Measurements from ENCODE around the gene NFIC.
"Not testable (repeated sequence)": the region's sequence is repeated elsewhere in the genome, so short reads cannot be mapped to it uniquely, and the experiment has no call there.

Gene NFIC

GRCh38 chr19:3496392-3497273 is 130.2 kb downstream of the NFIC start:
- DNase-seq = no peak

GRCh38 chr19:3497757-3498520 is 131.6 kb downstream of the NFIC start:
- DNase-seq = no peak

GRCh38 chr19:3499738-3500428 is 133.5 kb downstream of the NFIC start:
- DNase-seq = no peak

GRCh38 chr19:3500429-3501101 is 134.2 kb downstream of the NFIC start, which contains the start of gene DOHH:
Gene DOHH, minus strand, starts transcription at chr19:3500674. Its CDS starts 3,860 bp downstream, at chr19:3496814.
- no peak for DNase-seq

- DNase-seq = no peak
Observed at GRCh38 chr19:3501780-3502179, 135.4 kb downstream of the NFIC start.

GRCh38 chr19:3503036-3503572 is 136.7 kb downstream of the NFIC start:
- no peak for DNase-seq

- DNase-seq = no peak
Observed at GRCh38 chr19:3504735-3505134, 138.4 kb downstream of the NFIC start.

GRCh38 chr19:3505598-3506383 is 139.4 kb downstream of the NFIC start, which contains the start of gene FZR1:
Gene FZR1, plus strand, starts transcription at chr19:3506311. Its CDS starts 16,679 bp downstream, at chr19:3522990.
- DNase-seq = peak; percentile 96

- no peak for DNase-seq
Observed at GRCh38 chr19:3506384-3507340, 140.3 kb downstream of the NFIC start.

GRCh38 chr19:3507371-3508120 is 141.2 kb downstream of the NFIC start:
- DNase-seq = no peak

GRCh38 chr19:3508121-3508661 is 141.8 kb downstream of the NFIC start:
- DNase-seq = not testable (repeated sequence)

GRCh38 chr19:3508771-3509535 is 142.6 kb downstream of the NFIC start:
- no peak for DNase-seq

GRCh38 chr19:3509566-3509989 is 143.2 kb downstream of the NFIC start:
- no peak for DNase-seq

- no peak for DNase-seq
Observed at GRCh38 chr19:3510727-3511126, 144.3 kb downstream of the NFIC start.

GRCh38 chr19:3511506-3512251 is 145.3 kb downstream of the NFIC start:
- DNase-seq = no peak

GRCh38 chr19:3512562-3513228 is 146.3 kb downstream of the NFIC start:
- DNase-seq = no peak

Measured in cortex of kidney (tissue), 1 donor.